Thyroid gland (tissue), 4 donors: ENCODE results near the gene IFI16.

Experiments
- POLR2A ChIP-seq, 2 donors: fragments of 450-650 bp; IDR thresholded peaks; one replicate each; pipeline ENCODE4 v1.6.1; 2017; ENCODE audit warnings: antibody characterized with exemption in 2 of 2, mild to moderate bottlenecking in 2 of 2, moderate library complexity in 1 of 2
- TF ChIP-seq, protein P1 (sequence below), 6 experiments: fragments of 200-600 bp in 3 of 6; fragments of 450-650 bp in 3 of 6; sonication (generic) in 3 of 6; IDR thresholded peaks; one replicate each; pipeline ENCODE4 v1.5.1; 2016 to 2019; ENCODE audit warnings: antibody characterized with exemption in 6 of 6, mild to moderate bottlenecking in 2 of 6, inconsistent platforms in 1 of 6, moderate library complexity in 1 of 6

DNA sequence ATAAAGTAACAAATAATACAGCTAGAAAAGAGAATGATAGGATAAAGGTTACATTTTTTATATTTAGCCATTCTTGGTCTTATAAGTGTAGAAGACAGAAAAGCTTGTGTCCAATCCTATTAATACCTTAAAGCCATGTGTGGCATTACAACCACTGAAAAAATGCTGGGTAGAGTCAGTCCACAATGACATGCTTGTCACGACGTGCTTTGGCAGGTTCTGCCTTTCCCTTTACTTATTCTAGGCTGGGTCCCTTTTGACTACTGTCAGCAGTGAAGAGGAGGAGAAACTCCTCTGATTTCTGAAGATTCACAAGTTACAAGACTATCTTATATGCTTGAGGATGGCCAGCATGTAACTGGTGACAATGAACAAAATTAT lies 81.5 kb downstream of the IFI16 start:
- TF ChIP-seq, protein P1, sequence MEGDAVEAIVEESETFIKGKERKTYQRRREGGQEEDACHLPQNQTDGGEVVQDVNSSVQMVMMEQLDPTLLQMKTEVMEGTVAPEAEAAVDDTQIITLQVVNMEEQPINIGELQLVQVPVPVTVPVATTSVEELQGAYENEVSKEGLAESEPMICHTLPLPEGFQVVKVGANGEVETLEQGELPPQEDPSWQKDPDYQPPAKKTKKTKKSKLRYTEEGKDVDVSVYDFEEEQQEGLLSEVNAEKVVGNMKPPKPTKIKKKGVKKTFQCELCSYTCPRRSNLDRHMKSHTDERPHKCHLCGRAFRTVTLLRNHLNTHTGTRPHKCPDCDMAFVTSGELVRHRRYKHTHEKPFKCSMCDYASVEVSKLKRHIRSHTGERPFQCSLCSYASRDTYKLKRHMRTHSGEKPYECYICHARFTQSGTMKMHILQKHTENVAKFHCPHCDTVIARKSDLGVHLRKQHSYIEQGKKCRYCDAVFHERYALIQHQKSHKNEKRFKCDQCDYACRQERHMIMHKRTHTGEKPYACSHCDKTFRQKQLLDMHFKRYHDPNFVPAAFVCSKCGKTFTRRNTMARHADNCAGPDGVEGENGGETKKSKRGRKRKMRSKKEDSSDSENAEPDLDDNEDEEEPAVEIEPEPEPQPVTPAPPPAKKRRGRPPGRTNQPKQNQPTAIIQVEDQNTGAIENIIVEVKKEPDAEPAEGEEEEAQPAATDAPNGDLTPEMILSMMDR (IDR thresholded peaks at IDR 0.05), result no peak
- no peak for TF ChIP-seq POLR2A (IDR thresholded peaks at IDR 0.05)
